ENCODE measurements around the gene KCNK16.

KCNK16 gene

DNA sequence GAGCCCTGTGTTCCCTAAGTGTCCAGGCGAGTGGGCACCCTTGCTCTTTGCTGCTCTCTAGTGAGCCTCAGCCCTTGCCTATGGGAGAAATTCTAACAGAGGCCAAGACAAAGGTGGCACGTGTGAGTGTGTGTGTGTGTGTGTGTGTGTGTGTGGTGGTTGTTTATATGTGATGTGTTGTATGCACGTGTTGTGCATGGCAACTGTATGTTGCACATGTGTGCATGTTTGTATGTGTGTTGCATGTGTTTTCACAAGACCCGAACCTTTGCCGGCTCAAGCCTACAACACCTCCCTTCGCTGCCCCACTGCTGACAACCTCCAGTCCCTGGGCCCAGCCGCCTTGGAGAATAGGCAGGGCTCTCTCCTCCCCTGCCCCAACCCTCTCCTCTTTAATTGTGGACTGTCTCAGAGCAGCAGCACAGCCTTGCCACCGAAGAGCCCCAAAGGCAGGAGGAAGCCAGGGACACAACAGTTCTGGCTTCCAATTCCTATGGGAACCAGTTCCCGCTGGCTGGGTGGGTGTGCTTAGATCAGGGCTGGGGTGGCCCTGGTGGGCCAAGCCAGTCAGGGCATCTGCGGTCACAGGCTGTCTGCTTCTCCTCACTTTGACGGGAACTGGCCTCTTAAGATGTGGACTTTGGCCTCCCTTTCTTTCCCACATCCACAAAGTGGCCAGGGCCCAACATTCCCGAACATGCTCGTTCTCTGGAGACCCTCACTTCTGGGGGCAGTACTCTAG, 2.7 kb downstream of the KCNK16 start:
- no peak overlapping the region for H3K4me3 ChIP-seq (ENCODE audit: low read depth, low read length)
- ChIA-PET POLR2A (no interaction called here), CTCF (no interaction called here)
- TF ChIP-seq, protein P1, sequence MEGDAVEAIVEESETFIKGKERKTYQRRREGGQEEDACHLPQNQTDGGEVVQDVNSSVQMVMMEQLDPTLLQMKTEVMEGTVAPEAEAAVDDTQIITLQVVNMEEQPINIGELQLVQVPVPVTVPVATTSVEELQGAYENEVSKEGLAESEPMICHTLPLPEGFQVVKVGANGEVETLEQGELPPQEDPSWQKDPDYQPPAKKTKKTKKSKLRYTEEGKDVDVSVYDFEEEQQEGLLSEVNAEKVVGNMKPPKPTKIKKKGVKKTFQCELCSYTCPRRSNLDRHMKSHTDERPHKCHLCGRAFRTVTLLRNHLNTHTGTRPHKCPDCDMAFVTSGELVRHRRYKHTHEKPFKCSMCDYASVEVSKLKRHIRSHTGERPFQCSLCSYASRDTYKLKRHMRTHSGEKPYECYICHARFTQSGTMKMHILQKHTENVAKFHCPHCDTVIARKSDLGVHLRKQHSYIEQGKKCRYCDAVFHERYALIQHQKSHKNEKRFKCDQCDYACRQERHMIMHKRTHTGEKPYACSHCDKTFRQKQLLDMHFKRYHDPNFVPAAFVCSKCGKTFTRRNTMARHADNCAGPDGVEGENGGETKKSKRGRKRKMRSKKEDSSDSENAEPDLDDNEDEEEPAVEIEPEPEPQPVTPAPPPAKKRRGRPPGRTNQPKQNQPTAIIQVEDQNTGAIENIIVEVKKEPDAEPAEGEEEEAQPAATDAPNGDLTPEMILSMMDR (IDR thresholded peaks at IDR 0.05; ENCODE audit: insufficient read depth, low read length, missing control alignments), result no peak
- no peak for DNase-seq (ENCODE audit: low read depth, low spot score)

DNA sequence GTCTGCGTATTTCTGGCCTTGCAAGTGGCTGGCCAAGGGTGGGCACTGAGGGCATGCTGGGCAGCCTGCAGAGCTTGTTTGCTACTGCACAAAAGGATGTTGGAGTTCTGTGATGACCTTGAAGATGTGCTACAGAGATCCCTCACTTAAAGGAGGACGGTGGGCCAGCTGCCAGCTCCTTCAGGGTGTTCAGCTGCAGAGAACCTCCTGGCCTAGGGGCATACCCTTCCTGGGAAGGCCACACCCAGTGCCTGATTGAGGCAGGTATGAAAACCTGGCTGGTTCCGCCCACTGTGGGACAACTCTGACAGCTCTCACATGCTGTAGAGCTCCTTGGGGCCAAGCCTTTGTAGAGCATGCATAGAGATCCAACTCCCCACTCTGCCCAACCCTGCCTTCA, 5.2 kb downstream of the KCNK16 start:
- TF ChIP-seq, protein P1 (IDR thresholded peaks at IDR 0.05; ENCODE audit: insufficient read depth, low read length, missing control alignments), result no peak
- H3K4me3 ChIP-seq (ENCODE audit: low read depth, low read length), result no peak overlapping the region
- ChIA-PET POLR2A (no interaction called here), CTCF (interaction anchor here (1.2 to 1.6 kb wide), 3 partner anchors 11 to 14 kb away, joined by 3 read pairs; no protein-coding TSS in a partner anchor)
- DNase-seq (ENCODE audit: low read depth, low spot score), result no peak

DNA sequence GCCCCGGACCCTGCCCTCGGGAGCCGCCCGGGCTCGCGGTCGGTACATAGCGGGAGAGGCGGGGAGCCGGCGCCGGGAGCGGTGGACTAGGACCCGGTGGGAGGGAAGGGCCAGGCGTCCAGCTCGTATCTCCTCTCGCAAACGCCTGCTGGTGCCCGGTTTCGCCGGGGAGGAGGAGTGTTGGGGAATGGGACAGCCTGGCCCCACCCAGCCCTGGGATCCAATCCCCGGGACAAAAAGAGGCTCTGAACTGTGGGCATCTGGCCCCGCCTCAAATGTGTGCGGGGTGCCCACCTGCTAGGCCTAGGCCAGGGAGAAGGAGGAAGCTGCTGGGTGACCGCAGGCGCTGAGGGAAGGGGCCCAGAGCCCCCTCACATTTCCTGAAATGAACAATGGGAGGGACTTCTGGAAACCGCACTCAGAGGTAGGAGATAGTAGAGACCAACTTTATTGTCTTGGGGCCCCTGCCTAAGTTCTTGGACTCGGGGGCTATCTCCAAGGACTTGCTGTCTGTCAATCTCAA, 8.2 kb downstream of the KCNK16 start, which contains the start of gene KCNK17:
Gene KCNK17 (minus strand): TSS at position 147 of the 523 bp plus-strand sequence. CDS start 99 bp downstream, at position 48.
- ChIA-PET POLR2A (no interaction called here), CTCF (interaction anchor here (1.1 kb wide), 1 partner anchor 146 kb away, joined by 5 read pairs; no protein-coding TSS in a partner anchor)
- TF ChIP-seq, protein P1 (IDR thresholded peaks at IDR 0.05; ENCODE audit: insufficient read depth, low read length, missing control alignments), result no peak
- H3K4me3 ChIP-seq (ENCODE audit: low read depth, low read length), result no peak within 1 kb of the TSS
- DNase-seq (ENCODE audit: low read depth, low spot score), result no peak

DNA sequence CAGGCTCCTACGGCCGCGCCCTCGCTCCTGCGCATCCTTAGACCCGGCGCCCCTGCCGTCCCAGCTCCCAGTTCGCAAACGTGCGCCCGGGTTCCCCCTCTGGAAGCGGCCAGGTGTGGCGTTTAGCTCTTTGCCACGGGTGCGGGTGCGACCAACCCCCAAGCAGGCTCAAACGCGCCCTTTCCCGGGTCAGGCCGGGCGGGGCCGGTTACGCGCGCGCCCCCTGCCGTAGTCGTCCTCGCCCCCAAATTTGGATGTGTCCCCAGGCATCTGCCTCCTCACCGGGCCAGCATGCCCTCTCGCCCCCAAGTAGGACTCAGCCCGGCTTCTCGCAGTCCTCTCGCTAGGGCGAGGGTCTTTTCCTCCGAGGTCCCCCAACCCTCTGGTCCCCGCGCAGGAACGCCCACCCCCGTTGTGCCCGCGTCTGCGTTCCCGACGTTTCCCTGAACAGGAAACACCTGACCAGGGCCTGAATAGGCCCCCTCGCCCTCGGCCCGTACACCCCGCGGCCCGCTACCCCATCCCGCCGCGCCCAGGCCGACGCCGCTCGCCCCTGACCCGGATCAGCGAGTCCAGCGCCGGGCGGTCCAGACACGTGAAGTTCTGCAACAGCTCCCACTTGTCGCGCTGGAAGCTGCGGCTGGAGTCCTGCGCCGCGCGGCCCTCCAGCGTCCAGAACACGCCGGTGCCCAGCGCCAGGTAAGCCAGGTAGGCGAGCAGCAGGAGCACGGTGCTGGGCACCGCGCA, 8.8 kb downstream of the KCNK16 start:
- ChIA-PET POLR2A (no interaction called here), CTCF (interaction anchor here (1.1 kb wide), 1 partner anchor 145 kb away, joined by 5 read pairs; no protein-coding TSS in a partner anchor)
- no peak for DNase-seq (ENCODE audit: low read depth, low spot score)
- TF ChIP-seq, protein P1 (IDR thresholded peaks at IDR 0.05; ENCODE audit: insufficient read depth, low read length, missing control alignments), result no peak
- no peak overlapping the region for H3K4me3 ChIP-seq (ENCODE audit: low read depth, low read length)

DNA sequence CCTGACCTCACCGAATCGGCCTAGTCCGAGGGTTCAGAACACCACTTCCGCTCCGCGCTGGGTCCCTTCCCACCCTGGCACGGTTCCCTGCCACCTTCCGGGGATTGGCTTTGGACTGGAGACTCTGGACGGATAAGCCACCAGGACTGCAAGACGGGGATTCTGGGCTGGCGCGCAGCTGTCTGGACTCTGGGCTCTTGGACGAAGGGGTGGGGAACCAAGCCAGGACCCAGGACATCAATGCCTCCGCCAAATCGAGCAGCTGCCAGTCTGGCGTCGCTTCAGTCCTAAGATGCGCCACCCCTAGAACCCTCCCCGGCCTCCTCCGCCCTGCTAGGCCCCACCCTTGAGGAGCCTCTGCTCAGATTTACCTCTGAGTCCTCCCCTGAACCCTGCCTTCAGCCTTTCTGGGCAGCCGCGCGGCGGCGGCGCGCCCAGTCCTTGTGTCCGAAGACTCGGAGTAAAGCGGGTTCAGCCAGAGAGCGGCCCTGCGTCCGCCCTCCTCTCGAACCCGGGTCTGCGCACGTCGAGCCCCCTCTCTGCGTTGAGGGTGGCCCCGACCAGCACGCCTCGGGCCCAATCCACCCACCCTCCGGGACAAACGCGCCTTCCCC, 9.5 kb downstream of the KCNK16 start:
- POLR2A ChIA-PET, result no interaction called here
- no peak for DNase-seq (ENCODE audit: low read depth, low spot score)
- TF ChIP-seq, protein P1 (IDR thresholded peaks at IDR 0.05; ENCODE audit: insufficient read depth, low read length, missing control alignments), result no peak
- H3K4me3 ChIP-seq (ENCODE audit: low read depth, low read length), result no peak overlapping the region
- CTCF ChIA-PET, result interaction anchor here (1.0 kb wide), 1 partner anchor 13 kb away, joined by 3 read pairs; no protein-coding TSS in a partner anchor

Data from AG04449 (cell line).